Stimulated activated CD4-positive, alpha-beta T cell treated with anti-CD3 and anti-CD28 coated beads, Interleukin-15, amount 100 ng/mL, for 24 hours (primary cell): ENCODE data around the gene ZNF511.

ENCODE experiments used
- DNase-seq: peaks from one replicate; pipeline ENCODE4 v3.0.0-alpha.2; 2020

ZNF511 gene

GRCh38 chr10:133293810-133294119, 14.9 kb upstream of the ZNF511 start:
- no peak for DNase-seq

GRCh38 chr10:133294189-133294588, 14.5 kb upstream of the ZNF511 start:
- DNase-seq = no peak

- DNase-seq = no peak
These were observed 13.0 kb upstream of the ZNF511 start for GRCh38 chr10:133295426-133296320.

- no peak for DNase-seq
These were observed 11.2 kb upstream of the ZNF511 start for GRCh38 chr10:133297504-133297903.

- DNase-seq = no peak
These were observed 10.2 kb upstream of the ZNF511 start for GRCh38 chr10:133298466-133298865.

GRCh38 chr10:133299224-133299623, 9.5 kb upstream of the ZNF511 start:
- DNase-seq = no peak

GRCh38 chr10:133299738-133300137, 9.0 kb upstream of the ZNF511 start:
- no peak for DNase-seq

GRCh38 chr10:133302230-133302629, 6.5 kb upstream of the ZNF511 start:
- no peak for DNase-seq

GRCh38 chr10:133303206-133303605, 5.5 kb upstream of the ZNF511 start:
- DNase-seq = no peak

GRCh38 chr10:133306097-133306476, 2.6 kb upstream of the ZNF511 start:
- no peak for DNase-seq

GRCh38 chr10:133306941-133307379, 1.8 kb upstream of the ZNF511 start:
- no peak for DNase-seq

- peak; percentile 90 for DNase-seq
These were observed 816 bp upstream of the ZNF511 start for GRCh38 chr10:133307776-133308420.

GRCh38 chr10:133309100-133309719, 496 bp downstream of the ZNF511 start:
- peak; percentile 91 for DNase-seq

- no peak for DNase-seq
These were observed 1.1 kb downstream of the ZNF511 start for GRCh38 chr10:133309720-133310398.

- DNase-seq = no peak
These were observed 1.7 kb downstream of the ZNF511 start for GRCh38 chr10:133310399-133310755.

- DNase-seq = no peak
These were observed 2.1 kb downstream of the ZNF511 start for GRCh38 chr10:133310789-133311188.

GRCh38 chr10:133311570-133311969, 2.9 kb downstream of the ZNF511 start:
- no peak for DNase-seq

- DNase-seq = no peak
These were observed 3.5 kb downstream of the ZNF511 start for GRCh38 chr10:133312016-133312768.

- no peak for DNase-seq
These were observed 4.0 kb downstream of the ZNF511 start for GRCh38 chr10:133312769-133313145.

GRCh38 chr10:133313192-133313591, 4.5 kb downstream of the ZNF511 start:
- DNase-seq = no peak

- DNase-seq = no peak
These were observed 6.2 kb downstream of the ZNF511 start for GRCh38 chr10:133314911-133315310.

GRCh38 chr10:133315847-133316246, 7.1 kb downstream of the ZNF511 start:
- no peak for DNase-seq

- no peak for DNase-seq
These were observed 7.6 kb downstream of the ZNF511 start for GRCh38 chr10:133316266-133316665.
